HG02678 (cell line): ENCODE results near the gene PRKCA.
A peak's percentile ranks its signal among the peaks of the same experiment; 100 is the strongest.
"Not testable (repeated sequence)": the region's sequence is repeated elsewhere in the genome, so short reads cannot be mapped to it uniquely, and the experiment has no call there.

Experiments used
- ATAC-seq: cut with Tn5 transposase; IDR thresholded peaks from one replicate; pipeline ENCODE4 v1.9.1; 2021; ENCODE audit warnings: mild to moderate bottlenecking, moderate library complexity; ENCODE audit not compliant: unreplicated experiment

Gene PRKCA

GRCh38 chr17:66301864-66302741 is at the start of gene PRKCA:
TSS of gene PRKCA (plus strand) at chr17:66302613.
- peak; percentile 85 for ATAC-seq

GRCh38 chr17:66253458-66253857 is 49.0 kb upstream of the PRKCA start:
- not testable (repeated sequence) for ATAC-seq

- no peak for ATAC-seq
These were observed 47.3 kb upstream of the PRKCA start for GRCh38 chr17:66255112-66255511.

GRCh38 chr17:66255527-66255971 is 46.9 kb upstream of the PRKCA start:
- ATAC-seq: no peak

- ATAC-seq: no peak
These were observed 42.1 kb upstream of the PRKCA start for GRCh38 chr17:66260275-66260674.

GRCh38 chr17:66260688-66261087 is 41.7 kb upstream of the PRKCA start:
- ATAC-seq: no peak

GRCh38 chr17:66262767-66263166 is 39.6 kb upstream of the PRKCA start:
- no peak for ATAC-seq

GRCh38 chr17:66264696-66265095 is 37.7 kb upstream of the PRKCA start:
- ATAC-seq: no peak

GRCh38 chr17:66268247-66268927 is 34.0 kb upstream of the PRKCA start:
- ATAC-seq: no peak

GRCh38 chr17:66270106-66270505 is 32.3 kb upstream of the PRKCA start:
- ATAC-seq: no peak

- no peak for ATAC-seq
These were observed 30.9 kb upstream of the PRKCA start for GRCh38 chr17:66271512-66271911.

- ATAC-seq: no peak
These were observed 29.4 kb upstream of the PRKCA start for GRCh38 chr17:66272811-66273585.

GRCh38 chr17:66273586-66273848 is 28.9 kb upstream of the PRKCA start:
- no peak for ATAC-seq

- no peak for ATAC-seq
These were observed 26.8 kb upstream of the PRKCA start for GRCh38 chr17:66275651-66276050.

GRCh38 chr17:66276328-66276937 is 26.0 kb upstream of the PRKCA start:
- no peak for ATAC-seq

GRCh38 chr17:66277191-66277590 is 25.2 kb upstream of the PRKCA start:
- ATAC-seq: no peak

GRCh38 chr17:66281661-66282369 is 20.6 kb upstream of the PRKCA start:
- ATAC-seq: no peak

GRCh38 chr17:66283296-66283934 is 19.0 kb upstream of the PRKCA start:
- ATAC-seq: no peak

- ATAC-seq: no peak
These were observed 18.4 kb upstream of the PRKCA start for GRCh38 chr17:66283971-66284370.

GRCh38 chr17:66285149-66285548 is 17.3 kb upstream of the PRKCA start:
- no peak for ATAC-seq
